ENCODE measurements around the gene BTNL9.

BTNL9 gene

GRCh38 chr5:181031716-181032115, 8.3 kb upstream of the BTNL9 start:
- in situ Hi-C loops (cut with HindIII; ENCODE audit: low pct_unique_long_range_greater_than_20kb, low sequenced_read_pairs): no loop called here
- no peak for DNase-seq (ENCODE audit: low read depth in 1 of 2, low spot score in 1 of 2)
- no peak for TF ChIP-seq JUND (IDR thresholded peaks at IDR 0.05; ENCODE audit: low read depth)

DNA sequence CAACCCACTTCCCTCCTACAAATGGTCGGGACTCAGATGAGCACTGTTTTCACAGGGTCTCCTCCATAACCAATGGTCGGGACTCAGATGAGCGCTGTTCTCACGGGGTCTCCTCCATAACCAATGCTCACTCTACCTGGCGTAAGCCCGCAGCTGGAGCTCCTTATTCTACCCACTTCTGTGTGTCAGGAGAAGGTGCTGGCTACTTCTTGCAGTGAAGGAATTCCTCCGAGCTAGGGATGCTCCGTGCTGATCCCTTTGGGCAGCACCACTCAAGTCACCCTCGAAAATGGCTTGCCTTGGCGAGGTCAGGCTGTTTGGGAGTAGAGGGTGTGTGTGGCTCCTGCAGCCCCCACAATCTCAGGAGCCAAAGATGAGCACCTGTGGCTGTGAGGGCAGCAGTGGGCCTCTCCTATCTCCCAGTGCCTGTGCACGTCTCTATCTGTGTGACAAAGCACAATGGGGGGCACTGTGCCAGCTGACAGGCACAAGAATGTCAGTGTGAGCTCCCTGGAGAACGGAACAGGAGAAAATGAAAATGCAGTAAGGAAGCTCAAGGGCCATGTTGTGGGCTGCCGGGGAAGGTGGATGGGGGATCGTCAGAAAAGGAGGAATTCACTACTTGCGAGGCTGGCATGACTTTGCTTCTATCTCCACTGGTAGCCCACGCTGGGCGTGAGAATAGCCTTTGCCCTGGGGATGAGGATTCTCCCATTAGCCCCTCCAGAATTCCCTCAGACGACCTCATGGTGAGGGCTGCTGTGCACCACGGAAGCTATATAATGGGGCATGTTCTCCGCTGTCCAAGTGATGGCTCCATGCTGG, 3.9 kb upstream of the BTNL9 start:
- no peak for TF ChIP-seq JUND (IDR thresholded peaks at IDR 0.05; ENCODE audit: low read depth)
- DNase-seq (ENCODE audit: low read depth in 1 of 2, low spot score in 1 of 2): no peak
- in situ Hi-C loops (cut with HindIII; ENCODE audit: low pct_unique_long_range_greater_than_20kb, low sequenced_read_pairs): no loop called here

- TF ChIP-seq JUND (IDR thresholded peaks at IDR 0.05; ENCODE audit: low read depth): no peak
- in situ Hi-C loops (cut with HindIII; ENCODE audit: low pct_unique_long_range_greater_than_20kb, low sequenced_read_pairs): no loop called here
- DNase-seq (ENCODE audit: low read depth in 1 of 2, low spot score in 1 of 2): no peak
These were observed 3.2 kb upstream of the BTNL9 start for GRCh38 chr5:181036816-181037364.

DNA sequence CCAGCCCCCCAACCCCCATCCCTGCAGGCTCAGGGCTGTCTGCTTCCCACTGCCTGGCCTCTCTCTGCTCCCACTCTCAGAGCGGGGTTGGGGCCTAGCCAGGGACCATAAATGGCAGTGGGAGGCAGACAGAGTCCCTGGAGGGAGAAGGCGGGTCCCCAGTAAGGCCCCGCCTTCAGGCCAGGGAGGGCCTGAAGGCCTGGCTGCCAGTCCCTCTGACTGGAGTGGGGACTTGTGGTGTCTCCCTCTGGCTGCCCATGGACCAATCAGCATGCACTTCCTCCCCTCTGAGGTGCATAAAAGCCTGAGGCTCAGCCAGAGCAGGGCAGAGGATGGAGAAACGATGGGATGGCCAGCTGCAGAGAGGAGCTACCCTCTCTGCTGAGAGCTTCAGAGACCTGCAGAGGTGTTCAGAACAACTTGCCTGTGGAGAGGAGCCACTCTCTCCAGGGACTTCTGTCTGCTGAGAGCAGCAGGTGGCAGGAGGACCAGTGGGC, 2.7 kb upstream of the BTNL9 start:
- DNase-seq (ENCODE audit: low read depth in 1 of 2, low spot score in 1 of 2): peak in 1 of 2 experiments; percentile 23
- no peak for TF ChIP-seq JUND (IDR thresholded peaks at IDR 0.05; ENCODE audit: low read depth)
- in situ Hi-C loops (cut with HindIII; ENCODE audit: low pct_unique_long_range_greater_than_20kb, low sequenced_read_pairs): no loop called here

GRCh38 chr5:181039471-181039870, 595 bp upstream of the BTNL9 start:
- no peak for DNase-seq (ENCODE audit: low read depth in 1 of 2, low spot score in 1 of 2)
- in situ Hi-C loops (cut with HindIII; ENCODE audit: low pct_unique_long_range_greater_than_20kb, low sequenced_read_pairs): no loop called here
- TF ChIP-seq JUND (IDR thresholded peaks at IDR 0.05; ENCODE audit: low read depth): no peak

DNA sequence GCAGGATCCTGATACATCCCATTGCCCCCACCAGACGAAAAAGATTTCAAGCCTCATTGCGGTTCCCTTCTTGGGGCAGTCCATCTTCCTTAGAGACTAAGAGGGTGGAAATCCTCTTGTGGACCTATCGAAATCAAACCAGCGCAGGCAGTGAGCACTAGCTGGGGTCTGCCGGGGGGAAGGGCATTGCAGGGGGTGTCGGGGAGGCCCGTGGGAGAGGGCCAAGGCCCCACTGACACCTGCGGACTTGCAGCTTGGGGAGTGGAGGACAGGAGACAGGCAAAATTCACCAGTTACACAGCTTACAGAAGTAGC, 522 bp downstream of the BTNL9 start:
- no peak for TF ChIP-seq JUND (IDR thresholded peaks at IDR 0.05; ENCODE audit: low read depth)
- no peak for DNase-seq (ENCODE audit: low read depth in 1 of 2, low spot score in 1 of 2)
- in situ Hi-C loops (cut with HindIII; ENCODE audit: low pct_unique_long_range_greater_than_20kb, low sequenced_read_pairs): no loop called here

DNA sequence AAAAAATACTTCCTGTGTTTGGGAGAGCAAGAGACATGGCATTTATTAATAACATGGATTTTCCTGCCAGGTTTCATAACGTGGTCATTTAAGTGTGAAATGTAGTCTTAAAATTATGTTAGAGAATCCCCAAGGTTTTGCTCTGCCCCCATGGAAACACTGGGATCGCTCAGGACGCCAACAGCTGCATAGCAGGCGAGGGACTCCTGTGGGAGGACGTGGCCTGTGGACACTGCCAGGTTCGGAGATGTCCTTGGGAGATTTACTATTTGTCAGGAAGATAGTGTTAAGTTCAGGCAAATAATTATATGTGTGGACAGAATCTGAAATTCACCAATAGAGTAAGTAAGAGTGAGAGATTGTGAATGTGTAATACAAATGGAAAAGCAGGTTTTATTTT, 977 bp downstream of the BTNL9 start:
- in situ Hi-C loops (cut with HindIII; ENCODE audit: low pct_unique_long_range_greater_than_20kb, low sequenced_read_pairs): no loop called here
- no peak for DNase-seq (ENCODE audit: low read depth in 1 of 2, low spot score in 1 of 2)
- no peak for TF ChIP-seq JUND (IDR thresholded peaks at IDR 0.05; ENCODE audit: low read depth)

DNA sequence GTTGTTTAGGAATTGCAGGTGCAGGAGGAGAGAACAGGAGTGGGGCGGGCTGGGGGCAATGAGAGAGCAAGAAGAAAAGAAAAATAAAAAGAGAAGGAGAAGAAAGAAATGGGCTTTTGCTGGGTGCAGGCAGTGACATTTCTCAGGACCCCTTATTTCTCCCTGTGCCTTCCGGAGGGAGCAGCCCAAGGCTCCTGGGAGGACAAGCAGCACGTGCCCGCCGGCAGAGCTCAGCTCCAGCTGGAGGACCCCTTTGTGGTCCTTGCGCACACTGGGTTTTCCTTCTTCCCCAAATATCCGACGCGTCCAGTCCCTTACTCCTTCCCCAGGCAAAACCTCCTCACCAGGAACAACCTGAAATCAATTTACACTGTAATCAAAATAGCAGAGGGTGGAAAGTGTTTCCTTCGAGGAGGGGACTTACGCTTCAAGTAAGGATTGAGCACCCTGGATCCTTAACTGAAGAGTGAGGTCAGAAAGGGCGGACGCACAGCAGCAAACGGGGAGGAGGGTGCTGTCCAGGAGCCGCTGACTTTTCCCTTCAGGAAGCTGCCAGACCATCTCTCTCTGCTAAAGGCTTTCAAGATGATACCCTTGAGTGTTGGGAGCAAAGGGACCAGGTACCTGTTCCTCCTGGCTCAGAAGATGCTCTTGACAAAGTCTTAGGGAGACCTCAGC, 2.1 kb downstream of the BTNL9 start:
- TF ChIP-seq JUND (IDR thresholded peaks at IDR 0.05; ENCODE audit: low read depth): no peak
- in situ Hi-C loops (cut with HindIII; ENCODE audit: low pct_unique_long_range_greater_than_20kb, low sequenced_read_pairs): no loop called here
- DNase-seq (ENCODE audit: low read depth in 1 of 2, low spot score in 1 of 2): no peak

DNA sequence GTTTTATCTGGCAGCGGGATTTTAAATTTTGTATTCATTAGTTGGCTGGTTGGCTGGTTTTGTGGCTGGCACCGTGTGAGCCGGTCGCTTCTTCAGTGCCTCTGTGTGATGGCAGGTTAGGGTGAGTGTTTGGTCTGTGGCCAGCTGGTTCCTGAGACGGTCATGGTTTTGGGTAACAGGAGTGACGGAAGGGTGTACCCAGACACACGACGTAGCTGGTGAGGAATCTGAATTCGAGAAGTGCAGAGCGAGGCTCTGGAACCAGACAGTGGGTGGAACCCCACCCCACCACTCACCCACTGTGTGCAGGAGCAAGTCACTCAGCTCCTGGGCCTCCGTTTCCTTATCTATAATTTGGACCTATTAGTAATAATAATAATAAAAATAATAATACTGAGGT, 2.7 kb downstream of the BTNL9 start:
- TF ChIP-seq JUND (IDR thresholded peaks at IDR 0.05; ENCODE audit: low read depth): no peak
- DNase-seq (ENCODE audit: low read depth in 1 of 2, low spot score in 1 of 2): no peak
- in situ Hi-C loops (cut with HindIII; ENCODE audit: low pct_unique_long_range_greater_than_20kb, low sequenced_read_pairs): no loop called here

GRCh38 chr5:181043285-181044092, 3.4 kb downstream of the BTNL9 start:
- in situ Hi-C loops (cut with HindIII; ENCODE audit: low pct_unique_long_range_greater_than_20kb, low sequenced_read_pairs): no loop called here

DNA sequence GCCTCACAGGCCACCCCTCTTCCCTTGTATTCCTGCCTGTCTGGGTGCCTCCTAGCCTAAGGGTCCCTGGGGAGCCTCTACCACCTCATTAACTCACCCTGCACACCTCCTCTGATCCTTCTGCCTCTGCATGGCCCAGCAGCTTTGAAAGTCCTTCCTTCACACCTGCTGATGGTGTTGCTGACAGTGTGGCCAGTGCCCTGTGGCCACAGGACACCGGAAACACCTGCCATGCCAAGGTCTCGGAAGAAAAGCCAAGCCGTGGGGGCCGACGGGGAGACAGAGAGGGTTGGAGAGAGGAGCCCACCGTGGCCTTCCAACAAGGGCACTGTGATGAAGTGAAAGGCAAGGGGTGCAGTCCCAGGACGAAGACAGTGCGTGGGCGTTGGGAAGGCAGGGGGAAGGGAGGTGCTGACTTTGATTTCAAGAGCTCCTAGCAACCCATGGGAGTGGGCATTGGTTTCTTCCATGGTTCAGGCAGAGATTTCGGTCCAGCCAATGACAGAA, 4.1 kb downstream of the BTNL9 start:
- TF ChIP-seq JUND (IDR thresholded peaks at IDR 0.05; ENCODE audit: low read depth): no peak
- DNase-seq (ENCODE audit: low read depth in 1 of 2, low spot score in 1 of 2): no peak
- in situ Hi-C loops (cut with HindIII; ENCODE audit: low pct_unique_long_range_greater_than_20kb, low sequenced_read_pairs): no loop called here

More at GRCh38 chr5:181043285-181044092, 3.4 kb downstream of the BTNL9 start:
- peak in 1 of 2 experiments; percentile 64 for DNase-seq (ENCODE audit: low read depth in 1 of 2, low spot score in 1 of 2)
- TF ChIP-seq JUND (IDR thresholded peaks at IDR 0.05; ENCODE audit: low read depth): no peak

DNA sequence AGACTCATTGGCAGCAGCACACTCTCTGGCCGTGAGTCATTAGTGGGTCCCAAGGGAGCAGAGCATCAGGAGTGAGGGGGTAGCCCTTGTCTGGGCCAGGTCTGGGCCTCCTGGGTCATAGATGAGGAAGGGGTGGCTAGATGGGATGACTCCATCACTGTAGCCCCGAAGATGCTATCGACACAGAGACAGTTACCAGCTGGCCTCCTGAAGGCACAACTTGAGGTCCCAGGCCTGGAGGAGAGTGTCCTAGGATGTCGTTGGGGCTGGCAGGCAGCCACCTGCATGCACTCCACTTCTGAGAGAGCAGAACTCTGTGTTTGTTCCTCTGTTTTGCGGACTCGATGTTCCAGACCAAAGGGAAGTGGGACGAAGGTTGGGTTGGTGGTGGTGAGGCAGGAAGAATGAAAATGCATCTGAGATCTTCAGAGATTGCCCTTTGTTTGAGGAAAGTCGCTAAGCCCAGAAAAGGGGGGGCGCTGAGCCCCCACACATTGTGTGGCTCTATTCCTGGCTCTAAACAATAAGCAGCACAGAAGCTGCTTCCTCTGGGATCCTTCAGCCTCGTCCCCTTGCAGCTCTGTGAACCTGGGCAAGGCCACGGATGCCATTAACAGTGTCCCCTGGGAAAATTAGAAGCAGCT, 4.7 kb downstream of the BTNL9 start:
- in situ Hi-C loops (cut with HindIII; ENCODE audit: low pct_unique_long_range_greater_than_20kb, low sequenced_read_pairs): no loop called here
- no peak for TF ChIP-seq JUND (IDR thresholded peaks at IDR 0.05; ENCODE audit: low read depth)
- DNase-seq (ENCODE audit: low read depth in 1 of 2, low spot score in 1 of 2): no peak
